Activated gamma-delta T cell (primary cell): ENCODE results near the gene ITGA6.
"Not testable (repeated sequence)": the region's sequence is repeated elsewhere in the genome, so short reads cannot be mapped to it uniquely, and the experiment has no call there.

ENCODE experiments used
- DNase-seq: peaks from one replicate; lab custom pipeline; 2025; lab: John Stamatoyannopoulos, UW

The ITGA6 gene

DNA sequence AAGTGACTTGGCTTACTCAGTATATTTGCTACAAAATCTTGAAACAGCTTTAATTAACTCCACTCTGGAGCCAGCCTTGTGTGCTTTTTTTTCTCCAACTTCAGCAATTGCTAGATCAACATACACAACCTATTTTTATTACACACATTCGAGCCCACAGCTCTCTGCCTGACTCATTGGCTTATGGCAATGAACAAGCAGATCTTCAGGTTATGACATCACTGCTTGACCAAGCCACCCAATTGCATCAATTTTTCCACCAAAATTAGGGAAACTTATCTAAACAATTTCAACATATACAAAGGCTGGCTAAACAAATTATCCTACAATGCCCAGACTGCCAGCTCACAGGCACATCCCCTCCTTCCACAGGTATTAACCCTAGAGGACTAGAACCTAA is 88.9 kb downstream of the ITGA6 start:
- no peak for DNase-seq

DNA sequence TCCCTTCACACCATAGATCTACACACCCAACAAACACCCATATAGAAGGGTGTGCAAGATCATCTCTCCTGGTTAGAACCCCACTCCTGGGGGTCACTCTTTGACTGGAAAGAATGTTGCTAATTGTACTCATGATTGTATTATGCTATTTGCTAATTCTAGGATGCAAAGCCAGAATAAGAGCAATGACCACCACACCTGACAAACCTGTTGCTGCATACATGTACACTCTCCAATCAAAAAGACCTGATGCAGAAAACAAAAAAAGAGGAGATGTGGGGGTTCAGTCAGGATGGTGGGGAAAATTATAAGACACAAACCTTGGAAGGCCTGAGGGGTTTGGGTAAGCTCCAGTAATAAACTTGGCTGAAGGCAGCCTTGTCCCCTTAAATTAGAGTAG is 91.6 kb downstream of the ITGA6 start:
- DNase-seq = no peak

DNA sequence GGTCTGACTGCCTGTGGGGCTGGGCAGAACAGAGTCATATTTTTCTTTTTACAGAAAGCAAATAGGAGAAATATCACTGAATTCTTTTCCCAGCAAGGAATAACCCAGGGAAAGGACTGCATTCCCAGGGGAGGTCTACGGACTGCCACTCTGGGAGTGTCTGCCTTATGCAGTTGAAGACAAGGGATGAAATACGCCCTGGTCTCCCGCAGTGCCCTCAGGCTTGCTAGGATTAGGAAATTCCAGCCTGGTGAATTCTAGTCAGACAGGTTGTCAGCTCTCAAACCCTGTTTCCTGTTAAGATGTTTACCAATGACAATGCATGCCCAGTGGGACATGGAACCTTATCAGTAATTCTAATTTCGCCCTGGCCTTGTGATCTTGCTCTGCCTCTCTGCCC is 98.2 kb downstream of the ITGA6 start:
- no peak for DNase-seq

DNA sequence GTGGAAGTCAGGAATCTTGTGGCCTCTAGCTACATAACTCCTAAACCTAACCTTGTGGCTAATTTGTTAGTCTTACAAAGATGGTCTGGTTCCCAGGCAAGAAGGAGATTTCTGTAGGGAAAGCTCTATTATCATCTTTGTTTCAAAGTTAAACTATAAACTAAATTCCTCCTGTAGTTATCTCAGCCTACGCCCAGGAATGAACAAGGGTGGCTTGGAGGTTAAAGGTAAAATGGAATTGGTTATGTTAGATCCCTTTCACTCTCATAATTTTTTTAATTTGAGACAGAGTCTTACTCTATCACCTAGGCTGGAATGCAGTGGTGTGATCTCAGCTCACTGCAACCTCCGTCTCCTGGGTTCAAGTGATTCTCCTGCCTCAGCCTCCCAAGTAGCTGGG is 103.9 kb downstream of the ITGA6 start:
- DNase-seq = no peak

DNA sequence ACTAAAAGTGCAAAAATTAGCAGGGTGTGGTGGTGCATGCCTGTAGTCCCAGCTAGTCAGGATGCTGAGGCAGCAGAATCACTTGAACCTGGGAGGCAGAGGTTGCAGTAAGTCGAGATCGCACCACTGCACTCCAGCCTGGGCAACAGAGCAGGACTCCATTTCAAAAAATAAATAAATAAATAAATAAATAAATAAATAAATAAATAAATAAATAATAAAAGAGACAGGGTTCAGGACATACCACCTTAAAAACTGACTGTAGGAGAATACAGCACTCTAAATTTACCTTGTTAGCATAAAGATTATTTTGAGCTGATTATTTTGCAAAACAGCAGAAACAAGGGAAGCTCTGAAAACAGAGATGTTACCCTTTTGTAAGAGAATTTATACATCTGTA is 105.1 kb downstream of the ITGA6 start:
- not testable (repeated sequence) for DNase-seq

DNA sequence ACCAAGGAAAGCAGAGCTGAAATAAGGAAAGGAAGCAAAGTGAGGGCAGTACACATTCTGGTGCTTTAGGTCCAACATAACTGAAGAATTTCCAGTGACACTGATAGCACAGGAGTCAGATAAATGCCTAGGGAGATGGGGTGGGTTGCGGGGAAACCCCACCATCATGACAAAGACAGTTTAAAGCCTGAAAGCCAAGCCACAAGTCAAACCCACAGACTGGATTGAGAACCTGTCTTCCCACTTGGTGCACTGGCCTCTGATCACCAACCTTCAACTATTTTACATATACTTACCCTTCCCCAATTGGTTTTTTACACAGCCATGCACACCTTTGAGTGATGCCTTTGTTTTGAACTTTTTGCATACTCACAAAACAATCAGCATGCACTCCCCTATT is 106.3 kb downstream of the ITGA6 start:
- DNase-seq = no peak

DNA sequence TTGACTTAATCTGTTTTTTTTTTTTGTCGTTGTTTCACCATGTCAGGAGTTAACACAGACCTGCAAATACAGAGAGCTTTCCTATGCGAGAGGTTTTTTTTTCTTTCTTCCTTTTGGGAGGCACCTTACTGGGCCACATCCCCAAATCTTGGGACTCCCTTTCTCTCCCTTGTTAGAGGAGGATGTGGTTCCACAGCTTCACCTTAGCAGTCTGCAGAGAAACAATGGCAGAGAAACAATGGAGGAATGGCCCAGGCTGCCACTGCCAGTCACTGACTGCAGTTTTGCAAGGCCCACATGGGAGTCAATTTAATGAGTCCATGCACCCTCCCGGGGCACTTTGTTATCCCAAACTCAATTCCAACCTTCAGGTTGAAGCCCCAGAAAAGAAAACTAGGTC is 107.7 kb downstream of the ITGA6 start:
- DNase-seq = no peak

DNA sequence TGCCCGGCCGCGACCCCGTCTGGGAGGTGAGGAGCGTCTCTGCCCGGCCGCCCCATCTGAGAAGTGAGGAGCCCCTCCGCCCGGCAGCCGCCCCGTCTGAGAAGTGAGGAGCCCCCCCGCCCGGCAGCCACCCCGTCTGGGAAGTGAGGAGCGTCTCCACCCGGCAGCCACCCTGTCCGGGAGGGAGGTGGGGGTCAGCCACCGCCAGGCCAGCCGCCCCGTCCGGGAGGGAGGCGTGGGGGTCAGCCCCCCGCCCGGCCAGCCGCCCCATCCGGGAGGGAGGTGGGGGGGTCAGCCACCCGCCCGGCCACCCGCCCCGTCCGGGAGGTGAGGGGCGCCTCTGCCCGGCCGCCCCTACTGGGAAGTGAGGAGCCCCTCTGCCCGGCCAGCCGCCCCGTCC is 110.5 kb downstream of the ITGA6 start:
- peak; percentile 8 for DNase-seq

DNA sequence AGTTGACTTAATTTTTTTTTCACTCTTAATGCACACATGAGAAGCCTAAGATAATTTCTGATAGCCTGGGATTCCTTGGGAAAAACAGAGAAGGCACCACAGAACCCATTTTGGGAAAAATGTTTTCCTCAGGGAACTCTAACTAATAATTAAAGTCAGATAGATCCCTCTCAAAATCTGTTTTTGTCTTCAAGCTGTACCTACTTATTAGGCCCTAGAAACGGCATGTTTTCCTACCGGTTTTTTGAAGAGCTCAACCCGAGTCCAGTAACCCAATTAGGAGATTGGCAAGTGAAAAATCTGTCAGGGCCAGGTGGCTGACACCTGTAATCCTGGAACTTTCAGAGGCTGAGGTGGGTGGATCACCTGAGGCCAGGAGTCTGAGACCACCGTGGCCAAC is 112.4 kb downstream of the ITGA6 start:
- no peak for DNase-seq

DNA sequence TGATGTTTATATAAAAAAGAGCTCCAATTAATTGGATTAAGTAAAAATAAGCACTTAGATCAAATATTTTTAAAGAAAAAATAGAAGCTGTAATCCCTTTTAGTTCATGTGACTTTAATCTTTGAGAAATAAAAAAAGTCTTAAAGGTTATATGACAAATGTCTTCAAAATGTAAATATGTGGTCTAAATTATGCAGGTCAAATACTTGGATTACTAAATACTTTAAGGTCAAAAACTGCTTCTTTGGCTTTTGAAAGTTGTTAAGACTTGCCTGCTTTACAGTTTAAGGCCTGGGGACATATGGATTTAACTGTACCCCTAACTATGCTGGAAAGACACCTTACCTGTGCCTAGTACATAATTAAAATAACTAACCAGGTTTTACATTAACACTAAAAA is 113.0 kb downstream of the ITGA6 start:
- no peak for DNase-seq

DNA sequence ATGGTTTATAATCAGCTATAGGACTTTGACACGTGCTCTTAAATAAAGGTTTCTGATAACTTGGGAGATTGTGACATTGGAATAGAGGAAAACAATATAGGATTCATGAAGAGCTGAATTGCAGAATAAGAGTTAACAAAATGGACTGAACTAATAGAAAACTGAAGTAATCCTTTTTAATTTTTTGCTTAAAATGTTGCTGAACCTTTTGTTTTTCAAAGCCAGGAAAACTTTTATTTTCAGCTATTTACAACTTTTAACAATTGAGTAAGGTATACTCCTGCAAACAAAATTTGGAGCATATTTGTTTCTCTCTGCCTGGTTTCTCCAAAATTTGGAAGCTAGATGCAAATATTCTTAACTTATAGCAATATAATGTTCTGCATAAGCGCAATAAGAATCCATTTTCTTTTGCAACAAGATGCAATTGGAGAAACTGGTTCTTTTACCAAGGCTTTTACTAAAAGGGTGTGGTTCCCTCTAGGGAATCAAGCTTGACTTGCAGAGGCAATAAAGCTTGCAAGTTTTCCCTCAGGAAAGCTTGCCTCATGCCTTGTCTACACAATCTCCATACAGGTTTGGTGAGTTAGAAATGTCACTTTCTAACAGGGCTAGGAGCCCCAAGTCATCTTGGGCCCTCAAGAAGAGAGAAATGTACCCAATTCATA is 118.2 kb downstream of the ITGA6 start:
- DNase-seq = no peak

DNA sequence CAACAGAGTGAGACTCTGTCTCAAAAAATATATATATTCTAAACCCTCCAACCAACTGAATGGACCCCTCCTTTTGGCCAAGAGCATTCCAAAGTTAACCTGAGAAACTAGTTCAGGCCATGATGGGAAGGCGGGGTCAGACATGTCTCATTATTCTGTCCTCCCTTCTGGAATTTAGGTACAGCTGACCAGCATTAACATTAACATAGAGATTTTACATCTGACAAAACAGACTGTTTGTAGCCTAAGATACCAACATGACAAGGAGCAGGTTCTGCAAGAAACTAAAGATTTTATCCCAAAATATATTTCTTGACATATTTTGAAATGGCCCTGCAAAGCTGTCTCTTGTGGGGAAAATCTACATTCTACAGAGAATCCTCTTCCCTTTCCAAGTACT is 121.7 kb downstream of the ITGA6 start:
- DNase-seq = no peak

DNA sequence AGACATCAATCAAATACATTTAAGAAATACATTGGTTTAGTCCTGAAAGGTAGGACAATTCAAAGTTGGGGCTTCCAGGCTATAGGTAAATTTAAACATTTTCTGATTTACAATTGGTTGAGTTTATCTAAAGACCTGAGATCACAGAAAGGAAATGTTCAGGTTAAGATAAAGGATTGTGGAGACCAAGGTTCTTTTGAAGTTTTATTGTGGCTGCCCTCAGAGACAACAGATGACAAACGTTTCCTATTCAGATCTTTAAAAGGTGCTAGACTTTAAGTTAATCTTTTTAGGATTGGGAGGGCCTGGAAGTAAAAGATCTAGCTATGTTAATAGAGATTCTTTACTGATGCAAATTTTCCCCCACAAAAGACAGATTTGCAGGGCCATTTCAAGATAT is 122.4 kb downstream of the ITGA6 start:
- DNase-seq = not testable (repeated sequence)

DNA sequence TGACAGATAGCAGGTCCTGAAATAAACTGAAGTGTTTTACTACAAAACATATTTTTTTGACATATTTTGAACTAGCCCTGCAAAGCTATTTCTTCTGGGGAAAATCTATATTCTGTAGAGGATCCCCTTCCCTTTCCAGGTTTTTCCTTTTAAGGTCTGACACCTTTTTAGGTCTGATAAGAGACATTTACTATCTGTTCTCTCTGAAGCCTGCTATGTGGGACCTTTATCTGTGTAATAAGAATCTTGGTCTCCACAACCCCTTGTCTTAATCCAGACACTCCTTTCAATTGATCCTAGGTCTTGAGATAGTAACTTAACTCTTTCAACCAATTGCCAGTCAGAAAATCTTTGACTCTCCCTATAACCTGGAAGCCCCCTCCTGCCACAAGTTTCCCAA is 123.0 kb downstream of the ITGA6 start:
- no peak for DNase-seq

DNA sequence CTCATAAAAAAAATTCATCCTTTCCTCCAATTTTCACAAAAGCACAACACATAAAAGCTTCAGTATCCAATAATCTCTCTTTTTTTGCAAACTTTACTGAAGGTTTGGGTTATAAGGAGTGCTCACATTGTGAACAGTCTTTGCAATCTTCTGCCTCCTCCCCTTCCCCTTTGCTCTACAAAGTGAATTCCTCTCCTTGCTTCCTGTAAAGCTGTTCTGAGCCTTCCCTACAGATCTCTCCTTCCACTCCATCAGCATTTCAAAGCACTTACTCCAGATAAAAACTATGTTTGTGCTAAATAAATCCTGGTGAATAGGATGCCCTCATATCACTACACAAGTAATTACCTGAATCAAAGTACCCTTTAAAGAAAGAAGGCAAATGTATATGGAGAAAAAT is 123.9 kb downstream of the ITGA6 start:
- no peak for DNase-seq

DNA sequence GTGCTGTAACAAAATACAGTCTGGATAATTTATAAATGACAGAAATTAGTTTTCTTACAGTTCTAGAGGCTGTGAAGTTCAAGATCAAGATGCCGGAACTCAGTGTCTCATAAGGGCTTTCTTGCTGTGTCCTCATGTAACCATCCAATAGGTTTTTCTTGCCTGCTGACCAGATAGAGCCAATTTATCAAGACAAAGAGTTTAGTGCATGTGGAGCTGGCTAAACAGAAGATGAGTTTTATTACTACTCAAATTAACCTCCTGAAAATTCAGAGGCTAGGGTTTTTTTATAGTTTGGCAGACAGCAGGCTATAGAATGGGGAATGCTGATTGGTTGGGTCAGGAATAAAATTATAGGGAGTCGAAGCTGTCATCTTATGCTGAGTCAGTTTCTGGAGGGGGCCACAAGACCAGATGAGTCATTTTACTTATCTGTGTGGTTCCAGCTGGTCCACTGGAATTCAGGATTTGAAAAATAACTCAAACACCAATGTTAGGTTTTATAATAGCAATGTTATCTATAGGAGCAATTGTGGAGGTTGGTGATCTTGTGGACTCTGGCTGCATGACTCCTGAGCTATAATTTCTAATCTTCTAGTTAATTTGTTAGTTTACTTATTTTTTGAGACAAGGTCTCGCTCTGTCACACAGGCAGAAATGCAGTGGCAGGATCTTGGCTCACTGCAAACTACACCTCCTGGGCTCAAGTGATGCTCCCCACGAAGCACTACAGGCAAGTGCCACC is 125.3 kb downstream of the ITGA6 start:
- DNase-seq = no peak

DNA sequence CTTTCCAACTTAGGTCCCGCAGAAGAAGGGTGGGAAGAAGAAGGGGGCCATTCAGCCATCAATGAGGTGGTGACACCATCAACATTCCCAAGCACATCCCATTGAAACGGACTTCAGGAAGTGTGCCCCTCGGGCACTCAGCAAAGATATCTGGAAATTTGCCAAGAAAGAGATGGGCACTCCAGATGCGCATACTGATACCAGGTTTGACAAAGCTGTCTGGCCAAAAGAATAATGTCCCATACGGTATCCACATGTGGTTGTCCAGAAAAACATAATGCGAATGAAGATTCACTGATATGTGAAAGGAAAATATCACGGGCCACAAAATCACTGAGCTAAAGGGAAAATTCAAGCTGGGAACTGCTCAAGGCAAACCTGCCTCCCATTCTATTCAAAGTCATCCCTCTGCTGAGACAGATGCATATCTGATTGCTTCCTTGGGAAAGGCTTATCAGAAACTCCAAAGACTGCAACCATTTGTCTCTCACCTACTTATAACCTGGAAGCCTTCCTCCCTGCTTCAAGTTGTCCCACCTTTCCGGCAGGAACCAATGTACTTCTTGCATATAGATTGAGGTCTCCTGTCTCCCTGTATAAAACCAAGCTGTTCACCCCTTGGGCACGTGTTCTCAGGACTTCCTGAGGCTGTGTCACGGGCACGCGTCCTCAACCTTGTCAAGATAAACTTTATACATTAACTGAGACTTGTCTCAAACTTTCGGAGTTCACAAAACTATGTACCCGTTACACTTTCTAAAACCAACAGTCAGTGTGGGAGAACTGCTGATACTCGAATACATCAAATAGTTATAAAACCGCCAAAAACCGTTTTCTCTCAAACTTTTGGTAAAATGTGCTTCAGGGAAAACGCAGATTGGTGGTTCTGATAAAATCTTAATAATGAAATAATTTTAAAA is 127.2 kb downstream of the ITGA6 start:
- DNase-seq = no peak

DNA sequence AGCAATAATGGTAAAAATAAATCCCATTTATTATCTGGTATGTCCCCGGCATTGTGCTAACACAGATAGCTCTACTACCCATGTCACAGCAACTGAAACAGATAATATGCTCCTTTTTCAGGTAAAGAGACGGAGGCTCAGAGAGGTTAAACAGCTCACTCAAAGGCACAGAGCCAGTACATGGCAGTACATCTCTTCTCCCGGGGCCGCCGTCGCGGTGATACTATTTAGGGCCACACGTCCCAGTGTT is 127.8 kb downstream of the ITGA6 start:
- no peak for DNase-seq
